IMR-90 (cell line): Measurements from ENCODE around the gene ZBTB14. TPM values are rescaled to one million over a fixed set of nuclear protein-coding genes. Genes with fewer than 3 reads are reported as not detected.

Experiments
- ATAC-seq: fragments of 200-7000 bp; cut with Tn5 transposase; 2 replicates; pipeline ENCODE4 v1.9.1; 2020; ENCODE audit warnings: low read depth, mild to moderate bottlenecking, moderate library complexity
- BruUV-seq: library from RNA; stranded (reverse); fragments of 400-500 nt; replicated peaks from 2 replicates; lab custom pipeline; 2021; lab: Mats Ljungman, UMichigan
- CTCF ChIA-PET: fragments of 300-600 bp; formaldehyde crosslinking; extraction: SDS; loops from one replicate; lab custom pipeline; 2021; ENCODE audit warnings: antibody characterized with exemption; lab: Yijun Ruan, JAX
- POLR2A ChIA-PET: fragments of 300-600 bp; sonication (Branson Sonifier 250); formaldehyde crosslinking; loops from one replicate; lab custom pipeline; 2022; ENCODE audit warnings: antibody characterized with exemption; ENCODE audit not compliant: unreplicated experiment; lab: Charles Lee
- DNase-seq: peaks from one replicate; pipeline ENCODE4 v3.0.0; 2013
- H2AFZ ChIP-seq: replicated peaks from 2 replicates; pipeline ENCODE3; 2013; ENCODE audit warnings: low read length, mild to moderate bottlenecking; ENCODE audit not compliant: poor library complexity
- H2AK5ac ChIP-seq: 2 replicates; pipeline ENCODE4 v1.6.1; 2013; ENCODE audit warnings: low read depth, low read length, inconsistent platforms
- H2AK9ac ChIP-seq: replicated peaks from 2 replicates; pipeline ENCODE3; 2013; ENCODE audit warnings: mild to moderate bottlenecking, low read depth, low read length, moderate library complexity; ENCODE audit not compliant: poor library complexity
- H2BK120ac ChIP-seq: 2 replicates; pipeline ENCODE4 v1.6.1; 2013; ENCODE audit warnings: low read depth, low read length, inconsistent platforms
- H2BK15ac ChIP-seq: 3 replicates; pipeline ENCODE4 v1.6.1; 2013; ENCODE audit warnings: low read depth, low read length, inconsistent platforms
- H2BK20ac ChIP-seq: 2 replicates; pipeline ENCODE4 v1.6.1; 2013; ENCODE audit warnings: low read depth, mild to moderate bottlenecking, inconsistent platforms, low read length, moderate library complexity
- H2BK5ac ChIP-seq: 2 replicates; pipeline ENCODE4 v1.6.1; 2013; ENCODE audit warnings: mild to moderate bottlenecking, low read depth, low read length, inconsistent platforms; ENCODE audit not compliant: poor library complexity, severe bottlenecking
- H3K14ac ChIP-seq: replicated peaks from 2 replicates; pipeline ENCODE4 v1.6.1; 2013; ENCODE audit warnings: low read depth, low read length, inconsistent platforms
- H3K18ac ChIP-seq: 2 replicates; pipeline ENCODE4 v1.6.1; 2013; ENCODE audit warnings: low read depth, low read length, control low read depth
- H3K23ac ChIP-seq: 2 replicates; pipeline ENCODE4 v1.6.1; 2013; ENCODE audit warnings: low read depth, low read length, inconsistent platforms
- H3K27ac ChIP-seq: 2 replicates; pipeline ENCODE4 v1.5.1; 2013; ENCODE audit warnings: mild to moderate bottlenecking, control low read depth, low read length; ENCODE audit not compliant: insufficient read depth
- H3K27me3 ChIP-seq: 2 replicates; pipeline ENCODE4 v1.6.1; 2013; ENCODE audit warnings: low read length; ENCODE audit not compliant: control insufficient read depth, insufficient read depth
- H3K36me3 ChIP-seq: 2 replicates; pipeline ENCODE4 v1.6.1; 2013; ENCODE audit warnings: low read length, mixed read lengths; ENCODE audit not compliant: control insufficient read depth, insufficient read depth
- H3K4ac ChIP-seq: 2 replicates; pipeline ENCODE4 v1.6.1; 2013; ENCODE audit warnings: low read depth, low read length, inconsistent platforms
- H3K4me1 ChIP-seq: 2 replicates; pipeline ENCODE4 v1.6.1; 2013; ENCODE audit warnings: low read length, mixed read lengths; ENCODE audit not compliant: control insufficient read depth, insufficient read depth
- H3K4me2 ChIP-seq: 2 replicates; pipeline ENCODE4 v1.6.1; 2013; ENCODE audit warnings: low read depth, mild to moderate bottlenecking, control low read depth, low read length, moderate library complexity
- H3K4me3 ChIP-seq: 2 replicates; pipeline ENCODE4 v1.5.1; 2013; ENCODE audit warnings: low read depth, mild to moderate bottlenecking, control low read depth, low read length, moderate library complexity; ENCODE audit not compliant: insufficient read depth
- H3K56ac ChIP-seq: 2 replicates; pipeline ENCODE4 v1.6.1; 2013; ENCODE audit warnings: low read length, inconsistent platforms; ENCODE audit not compliant: insufficient read depth; ENCODE audit errors: extremely low read depth
- H3K79me1 ChIP-seq, 2 experiments: 2 replicates each; pipeline ENCODE4 v1.6.1; 2013; ENCODE audit warnings: low read length in 2 of 2, inconsistent platforms in 1 of 2, low read depth in 1 of 2
- H3K9ac ChIP-seq: 2 replicates; pipeline ENCODE4 v1.6.1; 2013; ENCODE audit warnings: low read depth, low read length, control low read depth
- H3K9me1 ChIP-seq: 2 replicates; pipeline ENCODE4 v1.6.1; 2013; ENCODE audit warnings: low read length, inconsistent platforms; ENCODE audit not compliant: insufficient read depth
- H3K9me3 ChIP-seq: 2 replicates; pipeline ENCODE4 v1.6.1; 2013; ENCODE audit warnings: low read length; ENCODE audit not compliant: control insufficient read depth, insufficient read depth
- H4K20me1 ChIP-seq: 2 replicates; pipeline ENCODE4 v1.6.1; 2013; ENCODE audit warnings: low read length, inconsistent platforms; ENCODE audit not compliant: insufficient read depth
- H4K5ac ChIP-seq: 2 replicates; pipeline ENCODE4 v1.6.1; 2013; ENCODE audit warnings: mild to moderate bottlenecking, low read depth, low read length, control low read depth
- H4K8ac ChIP-seq, 2 experiments: 2 replicates each; pipeline ENCODE4 v1.6.1; 2013; ENCODE audit warnings: low read depth in 2 of 2, low read length in 2 of 2, control low read depth in 1 of 2, inconsistent platforms in 1 of 2
- H4K91ac ChIP-seq: 2 replicates; pipeline ENCODE4 v1.6.1; 2013; ENCODE audit warnings: low read depth, low read length, inconsistent platforms; ENCODE audit not compliant: insufficient read depth
- BHLHE40 ChIP-seq: fragments of 150-350 bp; IDR thresholded peaks from 2 replicates; pipeline ENCODE4 v1.6.1; 2016; ENCODE audit warnings: mild to moderate bottlenecking, low read depth, low read length
- CEBPB ChIP-seq: IDR thresholded peaks from 2 replicates; pipeline ENCODE4 v1.6.1; 2012; ENCODE audit warnings: low read depth, low read length, improper control_type of control experiment
- CHD1 ChIP-seq: IDR thresholded peaks from 2 replicates; pipeline ENCODE4 v1.6.1; 2012; ENCODE audit warnings: low read depth, low read length, improper control_type of control experiment
- ELK1 ChIP-seq: fragments of 150-350 bp; IDR thresholded peaks from 2 replicates; pipeline ENCODE4 v1.6.1; 2016; ENCODE audit warnings: low read depth, mild to moderate bottlenecking, low read length, moderate library complexity, borderline replicate concordance
- MAFK ChIP-seq: IDR thresholded peaks from 2 replicates; pipeline ENCODE4 v1.6.1; 2012; ENCODE audit warnings: low read depth, low read length, improper control_type of control experiment
- MAZ ChIP-seq: IDR thresholded peaks from 2 replicates; pipeline ENCODE4 v1.6.1; 2012; ENCODE audit warnings: low read depth, mild to moderate bottlenecking, low read length, improper control_type of control experiment, moderate library complexity, borderline replicate concordance
- MXI1 ChIP-seq: IDR thresholded peaks from 2 replicates; pipeline ENCODE4 v1.6.1; 2012; ENCODE audit warnings: low read depth, mild to moderate bottlenecking, low read length, moderate library complexity, borderline replicate concordance
- POLR2A ChIP-seq: IDR thresholded peaks from 2 replicates; pipeline ENCODE4 v1.6.1; 2012; ENCODE audit warnings: mild to moderate bottlenecking, low read depth, low read length
- RCOR1 ChIP-seq: IDR thresholded peaks from 2 replicates; pipeline ENCODE4 v1.6.1; 2012; ENCODE audit warnings: mild to moderate bottlenecking, low read length, improper control_type of control experiment; ENCODE audit not compliant: insufficient replicate concordance
- RFX5 ChIP-seq: IDR thresholded peaks from 2 replicates; pipeline ENCODE4 v1.8.0; 2012; ENCODE audit warnings: low read depth, mild to moderate bottlenecking, low read length, moderate library complexity
- SMC3 ChIP-seq: fragments of 150-350 bp; IDR thresholded peaks from 2 replicates; pipeline ENCODE4 v1.6.1; 2016; ENCODE audit warnings: low read depth, mild to moderate bottlenecking, antibody characterized with exemption, low read length, moderate library complexity
- USF2 ChIP-seq: fragments of 150-350 bp; IDR thresholded peaks from 2 replicates; pipeline ENCODE4 v1.6.1; 2017; ENCODE audit warnings: mild to moderate bottlenecking, antibody characterized with exemption, low read length, low read depth
- dilution Hi-C: fragments of 300-500 bp; cut with HindIII; formaldehyde crosslinking; loops from one replicate; pipeline ENCODE4 v1.14.3; 2018; ENCODE audit warnings: low sequenced_read_pairs; ENCODE audit not compliant: unreplicated experiment
- in situ Hi-C: fragments of 300-500 bp; cut with MboI; formaldehyde crosslinking; loops from 3 replicates; pipeline ENCODE4 v1.14.3; 2019; ENCODE audit warnings: low sequenced_read_pairs, inconsistent platforms, mixed read lengths
- intact Hi-C: fragments of 100-400 bp; cut with micrococcal nuclease; formaldehyde crosslinking; loops from 2 replicates; pipeline ENCODE4 v1.10.0; 2022
- polyA plus RNA-seq, 3 experiments: library from polyadenylated mRNA; depleted of rRNA; stranded (reverse); fragments of >200 nt; gene quantifications; 2 replicates each; pipeline ENCODE4 v1.2.3, GENCODE V29; 2012; ENCODE audit warnings: low replicate concordance in 1 of 3
- total RNA-seq: library from RNA; depleted of rRNA; stranded (reverse); fragments of >200 nt; gene quantifications from 2 replicates; pipeline ENCODE4 v1.2.3, GENCODE V29; 2012
- TF ChIP-seq, protein P1 (sequence below): conservative IDR thresholded peaks from 2 replicates; pipeline ENCODE4 v1.5.1; 2012; ENCODE audit warnings: mild to moderate bottlenecking, low read depth, low read length, improper control_type of control experiment

The ZBTB14 gene
- total and polyA plus RNA-seq, 2 of the 4 experiments (the other 2 are of a cell fraction): 5.8 to 9.1 TPM

DNA sequence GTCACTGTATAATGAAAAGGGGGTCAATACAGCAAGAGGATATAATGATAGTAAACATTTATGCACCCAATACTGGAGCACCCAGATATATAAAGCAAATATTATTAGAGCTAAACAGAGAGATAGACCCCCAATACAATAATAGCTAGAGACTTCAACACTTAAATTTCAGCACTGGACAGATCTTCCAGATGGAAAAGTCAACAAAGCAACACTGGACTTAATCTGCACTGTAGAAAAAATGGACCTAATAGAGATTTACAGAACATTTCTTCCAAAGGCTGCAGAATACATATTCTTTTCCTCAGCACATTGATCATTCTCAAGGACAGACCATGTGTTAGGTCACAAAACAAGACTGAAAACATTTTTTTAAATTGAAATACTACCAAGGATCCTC, 26.7 kb downstream of the ZBTB14 start:
- H3K27me3 ChIP-seq: no peaks in the 10 kb centered on the region
- H2AK9ac ChIP-seq: no peak overlapping the region
- H3K36me3 ChIP-seq: no peaks in the 10 kb centered on the region
- no peak overlapping the region for H4K5ac ChIP-seq
- H2BK15ac ChIP-seq: no peak overlapping the region
- no peak overlapping the region for H2BK120ac ChIP-seq
- no peak overlapping the region for H3K4ac ChIP-seq
- ATAC-seq: no peak
- TF ChIP-seq CHD1 (no peak), RCOR1 (no peak), ELK1 (no peak), BHLHE40 (no peak), CEBPB (no peak), MXI1 (no peak), MAZ (no peak), SMC3 (no peak), MAFK (no peak), POLR2A (no peak), USF2 (no peak), RFX5 (no peak)
- TF ChIP-seq, protein P1, sequence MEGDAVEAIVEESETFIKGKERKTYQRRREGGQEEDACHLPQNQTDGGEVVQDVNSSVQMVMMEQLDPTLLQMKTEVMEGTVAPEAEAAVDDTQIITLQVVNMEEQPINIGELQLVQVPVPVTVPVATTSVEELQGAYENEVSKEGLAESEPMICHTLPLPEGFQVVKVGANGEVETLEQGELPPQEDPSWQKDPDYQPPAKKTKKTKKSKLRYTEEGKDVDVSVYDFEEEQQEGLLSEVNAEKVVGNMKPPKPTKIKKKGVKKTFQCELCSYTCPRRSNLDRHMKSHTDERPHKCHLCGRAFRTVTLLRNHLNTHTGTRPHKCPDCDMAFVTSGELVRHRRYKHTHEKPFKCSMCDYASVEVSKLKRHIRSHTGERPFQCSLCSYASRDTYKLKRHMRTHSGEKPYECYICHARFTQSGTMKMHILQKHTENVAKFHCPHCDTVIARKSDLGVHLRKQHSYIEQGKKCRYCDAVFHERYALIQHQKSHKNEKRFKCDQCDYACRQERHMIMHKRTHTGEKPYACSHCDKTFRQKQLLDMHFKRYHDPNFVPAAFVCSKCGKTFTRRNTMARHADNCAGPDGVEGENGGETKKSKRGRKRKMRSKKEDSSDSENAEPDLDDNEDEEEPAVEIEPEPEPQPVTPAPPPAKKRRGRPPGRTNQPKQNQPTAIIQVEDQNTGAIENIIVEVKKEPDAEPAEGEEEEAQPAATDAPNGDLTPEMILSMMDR: no peak
- no peaks in the 10 kb centered on the region for H3K9me1 ChIP-seq
- no peak overlapping the region for H2AFZ ChIP-seq
- no peak overlapping the region for H2BK5ac ChIP-seq
- no peak overlapping the region for H3K56ac ChIP-seq
- BruUV-seq: no TSS peak
- H2AK5ac ChIP-seq: no peak overlapping the region
- POLR2A ChIA-PET: no interaction called here
- H3K79me1 ChIP-seq: no peaks in the 10 kb centered on the region
- H3K4me2 ChIP-seq: no peak overlapping the region
- H3K23ac ChIP-seq: no peak overlapping the region
- in situ Hi-C loops: no loop called here
- H3K14ac ChIP-seq: no peak overlapping the region
- no peak overlapping the region for H3K9ac ChIP-seq
- H3K27ac ChIP-seq: no peak overlapping the region
- intact Hi-C loops: no loop called here
- no peak overlapping the region for H4K91ac ChIP-seq
- no peak overlapping the region for H3K4me3 ChIP-seq
- H4K8ac ChIP-seq: no peak overlapping the region
- no peaks in the 10 kb centered on the region for H3K9me3 ChIP-seq
- no peak for DNase-seq
- no peaks in the 10 kb centered on the region for H3K4me1 ChIP-seq
- dilution Hi-C loops: no loop called here
- CTCF ChIA-PET: no interaction called here
- H2BK20ac ChIP-seq: no peak overlapping the region
- H4K20me1 ChIP-seq: no peaks in the 10 kb centered on the region
- H3K18ac ChIP-seq: no peak overlapping the region
